ENCODE measurements around the gene MBNL1. TPM values are rescaled to one million over a fixed set of nuclear protein-coding genes. Genes with fewer than 3 reads are reported as not detected.

Gene MBNL1
- polyA plus RNA-seq, 4 donors: 39.6 to 48.7 (median 40.6) TPM

DNA sequence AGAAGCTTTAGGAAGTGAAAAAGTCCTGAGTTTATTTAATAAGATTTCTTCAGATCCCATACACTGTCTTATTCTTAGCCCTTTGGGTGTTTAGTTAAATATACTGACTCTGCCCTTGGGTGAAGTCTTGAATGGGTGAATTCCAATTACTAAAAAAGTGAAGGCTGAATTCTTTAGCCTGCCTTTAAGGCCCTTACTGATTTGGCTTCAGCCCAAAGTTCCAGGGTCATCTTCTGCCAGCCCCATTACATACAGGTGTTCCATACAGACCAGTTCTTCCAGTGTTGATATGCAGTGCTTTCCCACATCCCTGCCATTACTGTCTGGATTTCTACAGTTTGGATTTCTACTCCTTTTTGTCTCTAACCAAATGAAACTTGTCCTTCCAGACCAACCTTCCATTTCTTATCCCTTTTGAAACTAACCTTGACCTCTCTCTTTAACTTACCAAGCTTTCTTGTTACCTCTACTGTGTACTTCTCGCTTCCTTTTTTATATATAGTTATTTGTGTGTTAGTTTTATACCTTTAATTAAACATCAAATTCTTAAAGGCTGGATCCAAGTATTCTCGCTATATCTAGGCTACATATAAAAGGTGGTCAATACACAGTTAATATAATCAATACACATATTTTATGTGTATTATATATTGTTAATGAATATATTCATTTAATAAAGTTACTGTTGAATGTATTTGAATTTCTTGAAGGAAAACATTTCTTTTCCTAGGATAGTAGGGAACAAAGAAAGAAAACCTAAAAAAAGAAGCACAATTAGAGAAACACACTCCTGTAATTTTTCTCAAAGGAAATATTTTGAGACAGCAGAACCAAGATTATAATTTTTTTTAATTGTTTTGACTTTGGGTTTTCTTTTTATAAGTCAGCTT is 15.0 kb downstream of the MBNL1 start:
- Histone ChIP-seq H3K27me3 (ENCODE audit: control insufficient read depth in 3 of 3, insufficient read depth in 3 of 3, low read length in 3 of 3) (no peaks in the 10 kb centered on the region), H3K27ac (ENCODE audit: low read depth in 1 of 3, low read length in 2 of 3) (no peak overlapping the region), H3K4me1 (ENCODE audit: control insufficient read depth in 3 of 3, insufficient read depth in 2 of 3, low read depth in 1 of 3, low read length in 2 of 3) (peaks cover 7 to 20% (median 19%) of the 10 kb centered on the region in 3 donors), H3K4me3 (ENCODE audit: low read depth in 1 of 3, low read length in 3 of 3) (no peak overlapping the region), H3K36me3 (ENCODE audit: control insufficient read depth in 3 of 3, insufficient read depth in 2 of 3, low read depth in 1 of 3, low read length in 3 of 3) (peaks cover 0 to 2% (median 0%) of the 10 kb centered on the region in 3 donors), H3K9me3 (ENCODE audit: control insufficient read depth in 2 of 2, insufficient read depth in 1 of 2, low read depth in 1 of 2, low read length in 1 of 2) (no peaks in the 10 kb centered on the region)
- 51 to 77% (median 55%) methylated on average over 2 of the region's 2 CpGs for WGBS, 3 donors
- FAIRE-seq (no peak), DNase-seq (peak in 1 of 2 donors; percentile 68)

GRCh38 chr3:152284906-152285305 is 16.2 kb downstream of the MBNL1 start:
- no peaks in the 10 kb centered on the region for H3K9me3 ChIP-seq (ENCODE audit: control insufficient read depth in 2 of 2, insufficient read depth in 1 of 2, low read depth in 1 of 2, low read length in 1 of 2)
- H3K27me3 ChIP-seq (ENCODE audit: control insufficient read depth in 3 of 3, insufficient read depth in 3 of 3, low read length in 3 of 3): no peaks in the 10 kb centered on the region
- DNase-seq: no peak
- WGBS, 3 donors: 61 to 67% (median 65%) methylated on average over 3 of the region's 3 CpGs
- peaks cover 0 to 2% (median 0%) of the 10 kb centered on the region in 3 donors for H3K36me3 ChIP-seq (ENCODE audit: control insufficient read depth in 3 of 3, insufficient read depth in 2 of 3, low read depth in 1 of 3, low read length in 3 of 3)
- no peak for FAIRE-seq
- H3K27ac ChIP-seq (ENCODE audit: low read depth in 1 of 3, low read length in 2 of 3): no peak overlapping the region
- no peak overlapping the region for H3K4me3 ChIP-seq (ENCODE audit: low read depth in 1 of 3, low read length in 3 of 3)
- H3K4me1 ChIP-seq (ENCODE audit: control insufficient read depth in 3 of 3, insufficient read depth in 2 of 3, low read depth in 1 of 3, low read length in 2 of 3): peaks cover 7 to 18% (median 14%) of the 10 kb centered on the region in 3 donors

- 81 to 93% (median 90%) methylated on average over 5 of the region's 5 CpGs for WGBS, 3 donors
- Histone ChIP-seq H3K4me3 (ENCODE audit: low read depth in 1 of 3, low read length in 3 of 3) (no peak overlapping the region), H3K27ac (ENCODE audit: low read depth in 1 of 3, low read length in 2 of 3) (no peak overlapping the region), H3K4me1 (ENCODE audit: control insufficient read depth in 3 of 3, insufficient read depth in 2 of 3, low read depth in 1 of 3, low read length in 2 of 3) (peaks cover 5 to 15% (median 13%) of the 10 kb centered on the region in 3 donors), H3K36me3 (ENCODE audit: control insufficient read depth in 3 of 3, insufficient read depth in 2 of 3, low read depth in 1 of 3, low read length in 3 of 3) (peaks cover 0 to 2% (median 0%) of the 10 kb centered on the region in 3 donors), H3K9me3 (ENCODE audit: control insufficient read depth in 2 of 2, insufficient read depth in 1 of 2, low read depth in 1 of 2, low read length in 1 of 2) (no peaks in the 10 kb centered on the region), H3K27me3 (ENCODE audit: control insufficient read depth in 3 of 3, insufficient read depth in 3 of 3, low read length in 3 of 3) (no peaks in the 10 kb centered on the region)
- DNase-seq: no peak
- FAIRE-seq: no peak
Measured at GRCh38 chr3:152285509-152285908, 16.8 kb downstream of the MBNL1 start.

DNA sequence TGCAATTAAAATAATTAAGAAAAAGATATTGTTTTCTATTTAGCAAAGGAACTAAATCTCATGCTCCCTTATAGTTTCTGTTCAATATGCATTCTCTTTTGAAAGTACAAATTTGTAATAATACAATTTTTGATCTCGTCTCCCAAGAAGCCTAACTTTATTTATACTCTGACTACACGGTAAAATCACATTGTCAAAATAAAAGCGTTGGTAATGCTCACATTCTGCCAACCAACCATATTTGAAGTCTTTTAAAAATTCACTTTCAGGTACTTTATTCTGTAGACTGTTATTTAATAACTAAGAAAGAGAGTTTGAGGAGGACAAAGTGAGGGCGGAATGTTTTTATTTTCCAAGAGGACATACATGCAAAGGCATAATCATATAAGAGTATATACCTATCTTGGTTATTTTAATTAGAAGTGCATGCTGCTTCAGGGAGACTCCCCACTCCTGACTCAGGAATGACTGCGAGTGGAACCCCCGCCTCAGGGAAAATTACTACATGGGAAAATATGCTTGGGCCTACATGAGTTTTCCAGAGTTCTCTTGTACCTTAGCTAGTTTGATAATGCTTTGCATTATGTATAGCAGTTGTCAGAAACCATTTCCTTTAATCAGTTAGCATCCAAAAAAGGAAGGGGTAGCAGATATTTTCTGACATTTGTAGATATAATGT is 19.3 kb downstream of the MBNL1 start:
- Histone ChIP-seq H3K9me3 (ENCODE audit: control insufficient read depth in 2 of 2, insufficient read depth in 1 of 2, low read depth in 1 of 2, low read length in 1 of 2) (no peaks in the 10 kb centered on the region), H3K4me1 (ENCODE audit: control insufficient read depth in 3 of 3, insufficient read depth in 2 of 3, low read depth in 1 of 3, low read length in 2 of 3) (peaks cover 0 to 11% (median 0%) of the 10 kb centered on the region in 3 donors), H3K27me3 (ENCODE audit: control insufficient read depth in 3 of 3, insufficient read depth in 3 of 3, low read length in 3 of 3) (no peaks in the 10 kb centered on the region), H3K4me3 (ENCODE audit: low read depth in 1 of 3, low read length in 3 of 3) (no peak overlapping the region), H3K27ac (ENCODE audit: low read depth in 1 of 3, low read length in 2 of 3) (no peak overlapping the region), H3K36me3 (ENCODE audit: control insufficient read depth in 3 of 3, insufficient read depth in 2 of 3, low read depth in 1 of 3, low read length in 3 of 3) (peaks cover 0 to 5% (median 0%) of the 10 kb centered on the region in 3 donors)
- DNase-seq (no peak), FAIRE-seq (no peak)
- 66 to 77% (median 72%) methylated on average over 6 of the region's 6 CpGs for WGBS, 3 donors

DNA sequence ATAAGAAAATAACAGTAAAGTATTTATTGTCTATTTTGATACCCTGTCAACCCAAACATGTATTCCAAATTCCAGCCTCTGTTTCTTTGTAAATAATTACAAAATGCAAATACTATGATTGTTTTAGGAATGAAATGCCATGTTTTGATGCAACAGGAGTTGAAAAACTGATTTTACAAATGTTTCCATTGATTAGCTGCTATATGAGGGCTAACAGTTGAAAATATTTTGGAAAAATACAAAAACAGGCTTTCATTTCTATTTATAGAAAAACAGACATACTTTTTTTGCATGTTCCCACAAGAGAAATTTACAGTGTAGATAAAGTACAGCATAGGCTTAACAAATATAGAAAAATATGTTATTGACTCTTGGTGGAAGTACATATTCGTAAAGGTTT is 20.0 kb downstream of the MBNL1 start:
- Histone ChIP-seq H3K4me3 (ENCODE audit: low read depth in 1 of 3, low read length in 3 of 3) (no peak overlapping the region), H3K9me3 (ENCODE audit: control insufficient read depth in 2 of 2, insufficient read depth in 1 of 2, low read depth in 1 of 2, low read length in 1 of 2) (no peaks in the 10 kb centered on the region), H3K27me3 (ENCODE audit: control insufficient read depth in 3 of 3, insufficient read depth in 3 of 3, low read length in 3 of 3) (no peaks in the 10 kb centered on the region), H3K4me1 (ENCODE audit: control insufficient read depth in 3 of 3, insufficient read depth in 2 of 3, low read depth in 1 of 3, low read length in 2 of 3) (peaks cover 0 to 8% (median 0%) of the 10 kb centered on the region in 3 donors), H3K36me3 (ENCODE audit: control insufficient read depth in 3 of 3, insufficient read depth in 2 of 3, low read depth in 1 of 3, low read length in 3 of 3) (peaks cover 0 to 5% (median 0%) of the 10 kb centered on the region in 3 donors), H3K27ac (ENCODE audit: low read depth in 1 of 3, low read length in 2 of 3) (no peak overlapping the region)
- 85 to 90% (median 86%) methylated on average over 1 of the region's 1 CpG for WGBS, 3 donors
- DNase-seq: no peak
- no peak for FAIRE-seq

DNA sequence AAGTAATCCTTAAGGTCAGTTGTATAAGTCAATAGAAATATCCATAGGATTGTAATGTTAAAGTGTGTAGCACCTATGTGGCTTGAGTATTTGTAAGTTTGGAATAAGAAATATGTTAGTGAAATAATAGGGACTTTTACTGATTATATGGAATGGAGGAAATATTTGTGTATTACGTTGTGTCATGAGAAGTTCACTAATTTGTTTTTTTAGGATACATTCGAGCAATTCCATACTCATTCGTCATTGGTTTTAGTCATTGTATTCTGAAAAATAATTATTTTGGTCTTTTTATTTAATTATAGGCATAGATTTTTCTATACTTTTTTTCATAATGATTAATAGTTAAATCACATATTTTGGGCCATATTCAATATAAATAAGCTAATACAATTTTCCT is 21.0 kb downstream of the MBNL1 start:
- WGBS, 3 donors: 81 to 91% (median 83%) methylated on average over 3 of the region's 3 CpGs

DNA sequence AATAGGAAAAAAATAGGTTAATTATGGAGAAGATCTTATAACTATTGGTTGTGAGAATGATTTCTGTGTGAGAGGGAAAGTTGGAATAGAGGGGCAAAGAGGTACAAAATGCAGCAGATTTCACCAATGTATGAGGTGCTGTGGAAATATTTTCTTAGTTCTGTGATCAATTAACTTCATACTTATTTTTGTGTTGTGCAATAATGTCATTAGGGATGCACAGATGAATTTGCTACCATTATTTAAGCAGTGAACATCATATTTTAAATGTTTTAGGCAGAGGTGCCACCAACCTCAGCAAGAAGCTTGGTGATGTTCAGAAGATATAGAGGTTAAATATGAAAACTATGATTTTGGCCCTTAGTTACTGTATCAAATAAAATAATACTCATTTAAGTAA is 21.6 kb downstream of the MBNL1 start:
- Histone ChIP-seq H3K36me3 (ENCODE audit: control insufficient read depth in 3 of 3, insufficient read depth in 2 of 3, low read depth in 1 of 3, low read length in 3 of 3) (peaks cover 0 to 5% (median 0%) of the 10 kb centered on the region in 3 donors), H3K9me3 (ENCODE audit: control insufficient read depth in 2 of 2, insufficient read depth in 1 of 2, low read depth in 1 of 2, low read length in 1 of 2) (no peaks in the 10 kb centered on the region), H3K4me3 (ENCODE audit: low read depth in 1 of 3, low read length in 3 of 3) (no peak overlapping the region), H3K27ac (ENCODE audit: low read depth in 1 of 3, low read length in 2 of 3) (no peak overlapping the region), H3K27me3 (ENCODE audit: control insufficient read depth in 3 of 3, insufficient read depth in 3 of 3, low read length in 3 of 3) (no peaks in the 10 kb centered on the region), H3K4me1 (ENCODE audit: control insufficient read depth in 3 of 3, insufficient read depth in 2 of 3, low read depth in 1 of 3, low read length in 2 of 3) (peaks cover 0 to 9% (median 0%) of the 10 kb centered on the region in 3 donors)
- DNase-seq (no peak), FAIRE-seq (no peak)

More for the DNA sequence above, 21.0 kb downstream of the MBNL1 start:
- Histone ChIP-seq H3K4me3 (ENCODE audit: low read depth in 1 of 3, low read length in 3 of 3) (no peak overlapping the region), H3K36me3 (ENCODE audit: control insufficient read depth in 3 of 3, insufficient read depth in 2 of 3, low read depth in 1 of 3, low read length in 3 of 3) (peaks cover 0 to 5% (median 0%) of the 10 kb centered on the region in 3 donors), H3K4me1 (ENCODE audit: control insufficient read depth in 3 of 3, insufficient read depth in 2 of 3, low read depth in 1 of 3, low read length in 2 of 3) (peaks cover 0 to 8% (median 0%) of the 10 kb centered on the region in 3 donors), H3K27ac (ENCODE audit: low read depth in 1 of 3, low read length in 2 of 3) (no peak overlapping the region), H3K27me3 (ENCODE audit: control insufficient read depth in 3 of 3, insufficient read depth in 3 of 3, low read length in 3 of 3) (no peaks in the 10 kb centered on the region), H3K9me3 (ENCODE audit: control insufficient read depth in 2 of 2, insufficient read depth in 1 of 2, low read depth in 1 of 2, low read length in 1 of 2) (no peaks in the 10 kb centered on the region)
- DNase-seq (no peak), FAIRE-seq (peak; percentile 5)

- DNase-seq: no peak
- Histone ChIP-seq H3K27me3 (ENCODE audit: control insufficient read depth in 3 of 3, insufficient read depth in 3 of 3, low read length in 3 of 3) (no peaks in the 10 kb centered on the region), H3K9me3 (ENCODE audit: control insufficient read depth in 2 of 2, insufficient read depth in 1 of 2, low read depth in 1 of 2, low read length in 1 of 2) (no peaks in the 10 kb centered on the region), H3K4me3 (ENCODE audit: low read depth in 1 of 3, low read length in 3 of 3) (no peak overlapping the region), H3K27ac (ENCODE audit: low read depth in 1 of 3, low read length in 2 of 3) (no peak overlapping the region), H3K4me1 (ENCODE audit: control insufficient read depth in 3 of 3, insufficient read depth in 2 of 3, low read depth in 1 of 3, low read length in 2 of 3) (peaks cover 3 to 17% (median 4%) of the 10 kb centered on the region in 3 donors), H3K36me3 (ENCODE audit: control insufficient read depth in 3 of 3, insufficient read depth in 2 of 3, low read depth in 1 of 3, low read length in 3 of 3) (peaks cover 0 to 3% (median 0%) of the 10 kb centered on the region in 3 donors)
- WGBS, 3 donors: 71 to 86% (median 73%) methylated on average over 5 of the region's 5 CpGs
- no peak for FAIRE-seq
Measured at GRCh38 chr3:152291238-152291637, 22.5 kb downstream of the MBNL1 start.
